Tibial nerve (tissue), 4 donors: ENCODE results near the gene GPR155.

Experiments used
- CTCF ChIP-seq, 5 experiments: fragments of 200-600 bp in 3 of 5; fragments of 450-650 bp in 2 of 5; sonication (generic) in 3 of 5; IDR thresholded peaks; one replicate each; pipeline ENCODE4 v1.5.1; 2016 to 2019; ENCODE audit warnings: antibody characterized with exemption in 5 of 5, mild to moderate bottlenecking in 3 of 5, moderate library complexity in 2 of 5
- EP300 ChIP-seq, 2 donors: sonication (generic); formaldehyde crosslinking; IDR thresholded peaks; one replicate each; pipeline ENCODE4 v1.6.1; 2017; ENCODE audit warnings: antibody characterized with exemption in 2 of 2, mild to moderate bottlenecking in 1 of 2
- POLR2A ChIP-seq, 2 donors: fragments of 450-650 bp; IDR thresholded peaks; one replicate each; pipeline ENCODE4 v1.6.1; 2017; ENCODE audit warnings: antibody characterized with exemption in 2 of 2, mild to moderate bottlenecking in 2 of 2, moderate library complexity in 2 of 2

DNA sequence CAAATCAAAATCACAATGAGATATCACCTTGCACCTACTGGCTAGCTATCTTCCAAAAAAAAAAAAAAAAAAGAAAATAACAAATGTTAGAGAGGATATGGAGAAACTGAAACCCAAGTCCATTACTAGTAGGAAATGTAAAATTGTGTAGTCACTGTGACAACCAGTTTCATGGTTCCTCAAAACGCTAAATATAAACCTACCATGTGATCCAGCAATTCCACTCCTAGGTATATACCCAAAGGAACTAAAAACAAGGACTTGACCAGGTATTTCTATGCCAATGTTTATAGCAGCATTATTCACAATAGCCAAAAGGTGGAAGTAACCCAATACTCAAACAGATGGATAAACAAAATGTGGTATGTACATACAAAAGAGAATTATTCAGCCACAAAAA, 103.0 kb downstream of the GPR155 start:
- TF ChIP-seq CTCF (IDR thresholded peaks at IDR 0.05) (no peak), POLR2A (IDR thresholded peaks at IDR 0.05) (no peak), EP300 (IDR thresholded peaks at IDR 0.05) (no peak)
